A172 (cell line): ENCODE results near the gene RPP40. TPM values are rescaled to one million over a fixed set of nuclear protein-coding genes. Genes with fewer than 3 reads are reported as not detected.

ENCODE experiments used
- DNase-seq: peaks from one replicate; pipeline ENCODE4 v3.0.0-alpha.2; 2015; ENCODE audit warnings: low spot score
- total RNA-seq: library from RNA; depleted of rRNA; stranded (reverse); fragments of >200 nt; shearing (Covaris generic); gene quantifications from 2 replicates; pipeline ENCODE4 v1.2.3, GENCODE V29; 2014

Gene RPP40
- total RNA-seq, 1 experiment from 2014 or later = 93.0 TPM

- no peak for DNase-seq
Observed at GRCh38 chr6:4970739-4971395, 33.0 kb downstream of the RPP40 start.

- DNase-seq = no peak
Observed at GRCh38 chr6:4969609-4970285, 34.1 kb downstream of the RPP40 start.

- DNase-seq = no peak
Observed at GRCh38 chr6:4967301-4968030, 36.4 kb downstream of the RPP40 start.

- no peak for DNase-seq
Observed at GRCh38 chr6:4965562-4966389, 38.1 kb downstream of the RPP40 start.

- no peak for DNase-seq
Observed at GRCh38 chr6:4964675-4965561, 38.9 kb downstream of the RPP40 start.

GRCh38 chr6:4962905-4963304 lies 40.9 kb downstream of the RPP40 start:
- no peak for DNase-seq

GRCh38 chr6:4961322-4962168 lies 42.3 kb downstream of the RPP40 start:
- DNase-seq = no peak

- no peak for DNase-seq
Observed at GRCh38 chr6:4958624-4959023, 45.2 kb downstream of the RPP40 start.

- no peak for DNase-seq
Observed at GRCh38 chr6:4957521-4958231, 46.2 kb downstream of the RPP40 start.

GRCh38 chr6:4956625-4957024 lies 47.2 kb downstream of the RPP40 start:
- no peak for DNase-seq

- no peak for DNase-seq
Observed at GRCh38 chr6:4953440-4953839, 50.4 kb downstream of the RPP40 start.

GRCh38 chr6:4950836-4951533 lies 52.9 kb downstream of the RPP40 start:
- DNase-seq = no peak

- DNase-seq = no peak
Observed at GRCh38 chr6:4950076-4950475, 53.8 kb downstream of the RPP40 start.

- no peak for DNase-seq
Observed at GRCh38 chr6:4948781-4949450, 54.9 kb downstream of the RPP40 start.

- DNase-seq = no peak
Observed at GRCh38 chr6:4947716-4948115, 56.1 kb downstream of the RPP40 start.

GRCh38 chr6:4946521-4946920 lies 57.3 kb downstream of the RPP40 start:
- DNase-seq = no peak
